HG03108 (cell line): Measurements from ENCODE around the gene PFN1.
"Not testable (repeated sequence)": the region's sequence is repeated elsewhere in the genome, so short reads cannot be mapped to it uniquely, and the experiment has no call there.

Source experiments
- ATAC-seq: cut with Tn5 transposase; IDR thresholded peaks from one replicate; pipeline ENCODE4 v1.9.1; 2021; ENCODE audit warnings: moderate library complexity; ENCODE audit not compliant: unreplicated experiment

PFN1 gene

DNA sequence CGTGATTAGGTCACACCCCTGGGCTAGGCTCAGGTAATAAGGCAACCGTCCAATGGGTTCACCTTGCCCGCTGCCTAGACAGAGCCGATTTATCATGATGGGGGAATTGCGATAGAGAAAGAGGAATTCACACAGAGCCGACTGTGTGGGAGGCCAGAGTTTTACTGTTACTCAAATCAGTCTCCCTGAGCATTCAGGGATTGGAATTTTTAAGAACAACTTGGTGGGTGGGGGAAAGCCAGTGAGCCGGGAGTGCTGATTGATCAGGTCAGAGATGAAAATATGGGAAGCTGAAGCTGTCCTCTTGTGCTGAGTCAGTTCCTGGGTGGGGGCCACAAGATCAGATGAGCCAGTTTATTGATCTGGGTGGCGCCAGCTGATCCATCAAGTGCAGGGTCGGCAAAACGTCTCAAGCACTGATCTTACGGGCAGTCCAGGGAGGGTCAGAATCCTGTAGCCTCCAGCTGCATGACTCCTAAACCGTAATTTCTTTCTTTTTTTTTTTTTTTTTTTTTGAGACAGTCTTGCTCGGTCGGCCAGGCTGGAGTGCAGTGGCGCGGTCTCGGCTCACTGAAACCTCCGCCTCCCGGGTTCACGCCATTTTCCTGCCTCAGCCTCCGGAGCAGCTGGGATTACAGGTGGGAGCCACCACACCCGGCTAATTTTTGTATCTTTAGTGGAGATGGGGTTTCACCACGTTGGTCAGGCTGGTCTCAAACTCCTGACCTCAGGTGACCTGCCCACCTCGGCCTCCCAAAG is 21.6 kb downstream of the PFN1 start:
- ATAC-seq = not testable (repeated sequence)

DNA sequence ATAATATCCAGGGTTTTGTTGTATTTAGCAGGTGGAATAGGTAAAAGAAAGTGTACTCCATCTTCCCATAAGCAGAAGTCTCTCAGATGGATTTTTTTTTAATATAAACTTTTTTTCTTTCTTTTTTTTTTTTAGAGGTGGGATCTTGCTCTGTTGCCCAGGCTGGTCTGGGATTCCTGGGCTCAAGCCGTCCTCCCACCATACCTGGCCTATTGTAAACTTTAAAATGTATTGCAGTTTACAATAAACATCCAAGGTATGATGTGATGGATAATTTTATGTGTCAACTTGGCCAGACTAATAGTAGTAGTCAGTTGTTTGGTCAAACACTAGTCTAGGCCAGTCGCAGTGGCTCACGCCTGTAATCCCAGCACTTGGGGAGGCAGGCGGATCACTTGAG is 27.0 kb downstream of the PFN1 start:
- ATAC-seq = no peak

DNA sequence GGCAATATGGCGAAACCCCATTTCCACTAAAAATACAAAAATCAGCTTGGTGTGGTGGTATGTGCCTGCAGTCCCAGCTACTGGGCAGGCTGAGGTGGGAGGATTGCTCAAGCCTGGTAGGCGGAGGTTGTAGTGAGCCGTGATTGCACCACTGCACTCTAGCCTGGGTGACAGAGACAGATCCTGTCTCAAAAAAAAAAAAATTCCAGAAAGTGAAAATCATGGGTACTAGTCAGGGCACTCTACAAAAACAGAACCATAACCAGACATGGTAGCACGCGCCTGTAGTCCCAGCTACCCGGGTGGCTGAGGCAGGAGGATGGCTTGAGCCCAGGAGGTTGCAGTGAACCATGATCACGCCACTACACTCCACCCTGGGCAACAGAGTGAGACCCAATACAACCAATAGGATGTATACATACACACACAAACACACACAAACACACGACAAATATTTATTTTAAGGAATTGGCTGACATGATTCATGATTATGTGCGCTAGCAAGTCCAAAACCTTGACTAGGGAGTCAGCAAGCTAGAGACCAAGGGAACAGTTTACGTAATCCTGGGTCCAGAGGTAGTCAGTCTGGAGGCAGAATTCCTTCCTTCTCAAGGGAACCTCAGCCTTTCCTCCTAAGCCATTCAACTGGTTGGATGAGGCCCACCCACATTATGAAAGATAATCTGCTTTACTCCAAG is 27.8 kb downstream of the PFN1 start:
- no peak for ATAC-seq

DNA sequence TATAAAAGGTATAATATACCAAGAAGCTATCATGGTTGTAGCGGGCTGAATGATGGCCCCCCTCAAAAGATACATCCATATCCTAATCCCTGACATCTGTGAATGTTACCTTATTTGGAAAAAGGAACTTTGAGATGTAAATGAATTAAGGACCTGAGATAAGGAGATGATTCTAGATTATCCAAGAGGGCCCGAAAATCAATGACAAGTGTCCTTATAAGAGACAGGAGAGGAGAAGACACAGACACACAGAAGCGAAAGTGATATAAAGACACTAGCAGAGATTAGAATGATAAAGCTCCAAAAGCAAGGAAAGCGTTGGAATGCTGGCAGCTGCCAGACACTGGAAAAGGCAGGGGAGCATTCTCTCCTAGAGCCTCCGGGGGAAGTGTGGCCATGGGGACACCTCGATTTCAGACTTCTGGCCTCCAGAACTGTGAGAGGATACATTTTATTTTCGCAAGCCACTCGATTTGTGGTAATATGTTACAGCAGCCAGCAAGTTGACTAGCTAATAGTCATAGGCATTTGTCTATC is 28.8 kb downstream of the PFN1 start:
- no peak for ATAC-seq

DNA sequence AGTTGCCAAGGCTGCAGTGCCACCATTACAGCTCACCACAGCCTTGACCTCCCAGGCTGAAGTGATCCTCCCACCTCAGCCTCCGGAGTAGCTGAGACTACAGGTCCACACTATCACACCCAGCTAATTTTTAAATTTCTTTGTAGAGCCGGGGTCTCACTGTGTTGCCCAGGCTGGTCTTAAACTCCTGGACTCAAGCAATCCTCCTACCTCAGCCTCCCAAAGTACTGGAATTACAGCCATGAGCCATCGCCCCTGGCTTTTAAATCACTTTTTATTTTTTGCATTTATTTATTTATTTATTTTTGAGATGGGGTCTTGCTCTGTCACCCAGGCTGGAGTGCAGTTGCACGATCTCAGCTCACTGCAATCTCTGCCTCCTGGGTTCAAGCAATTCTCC is 33.8 kb downstream of the PFN1 start:
- not testable (repeated sequence) for ATAC-seq

DNA sequence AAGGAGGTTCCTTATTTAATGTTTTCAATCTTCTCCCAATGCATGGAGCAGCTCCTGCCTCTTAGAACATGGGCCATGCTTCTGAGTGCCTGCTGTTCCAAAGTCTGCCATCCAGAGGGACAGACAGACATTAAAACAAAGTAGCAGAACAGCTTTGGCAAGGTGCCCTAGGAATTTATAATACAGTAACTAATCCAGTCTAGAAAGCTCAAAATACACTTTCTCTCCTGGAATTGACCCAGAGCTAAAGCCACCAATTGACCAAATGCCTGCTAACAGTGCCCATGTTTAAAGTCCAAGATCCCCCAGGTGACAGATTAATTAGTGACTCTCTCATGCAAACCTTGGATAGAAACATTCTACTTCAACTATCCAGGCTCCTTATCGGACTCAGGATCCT is 34.3 kb downstream of the PFN1 start:
- ATAC-seq = no peak

DNA sequence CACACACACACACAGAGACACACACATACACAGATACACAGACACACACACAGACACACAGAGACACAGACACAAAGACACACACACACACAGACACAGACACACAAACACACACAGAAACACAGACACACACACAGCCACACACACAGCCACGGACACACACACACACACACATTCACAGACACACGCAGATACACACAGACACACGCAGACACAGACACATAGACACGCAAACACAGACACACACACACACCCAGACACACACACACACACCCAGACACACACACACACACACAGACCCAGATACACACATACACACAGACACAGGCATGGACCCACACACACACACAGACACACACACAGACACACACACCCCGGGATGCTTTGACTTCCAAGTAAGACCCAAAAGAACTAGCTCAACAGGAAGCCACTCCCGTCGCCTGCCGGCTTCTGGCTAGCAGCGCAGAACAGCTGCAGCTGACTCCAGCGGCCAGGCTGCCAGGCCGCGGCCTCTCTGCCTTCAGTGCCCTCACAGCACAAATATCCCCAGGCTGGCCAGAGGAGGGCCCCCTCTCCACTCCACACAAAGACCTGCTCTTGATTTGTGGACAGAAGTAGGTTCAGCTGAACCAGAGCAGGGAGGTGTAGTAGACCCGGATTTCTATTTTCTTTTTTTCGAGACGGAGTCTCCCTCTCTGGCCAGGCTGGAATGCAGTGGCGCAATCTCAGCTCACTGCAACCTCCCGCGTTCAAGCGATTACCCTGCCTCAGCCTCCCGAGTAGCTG is 39.4 kb downstream of the PFN1 start:
- peak; percentile 77 for ATAC-seq

DNA sequence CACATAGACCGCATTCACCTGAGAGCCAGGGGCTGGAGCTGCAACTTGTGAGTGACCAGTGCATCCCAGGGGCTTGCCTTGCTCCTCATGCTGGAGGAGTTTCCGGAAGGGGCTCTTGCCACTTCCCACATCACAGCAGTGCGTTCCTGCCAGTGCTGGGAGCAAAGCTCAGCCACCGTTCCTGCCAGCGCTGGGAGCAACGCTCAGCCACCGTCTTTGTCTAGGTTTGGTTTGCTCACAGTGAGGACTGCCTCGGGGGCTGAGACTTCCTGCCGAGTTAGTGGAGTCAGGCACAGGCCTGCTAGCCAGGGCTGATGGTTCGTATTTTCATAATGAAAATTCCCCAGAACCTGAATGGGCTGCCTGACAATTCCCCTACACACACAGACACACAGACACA is 40.0 kb downstream of the PFN1 start:
- ATAC-seq = no peak

DNA sequence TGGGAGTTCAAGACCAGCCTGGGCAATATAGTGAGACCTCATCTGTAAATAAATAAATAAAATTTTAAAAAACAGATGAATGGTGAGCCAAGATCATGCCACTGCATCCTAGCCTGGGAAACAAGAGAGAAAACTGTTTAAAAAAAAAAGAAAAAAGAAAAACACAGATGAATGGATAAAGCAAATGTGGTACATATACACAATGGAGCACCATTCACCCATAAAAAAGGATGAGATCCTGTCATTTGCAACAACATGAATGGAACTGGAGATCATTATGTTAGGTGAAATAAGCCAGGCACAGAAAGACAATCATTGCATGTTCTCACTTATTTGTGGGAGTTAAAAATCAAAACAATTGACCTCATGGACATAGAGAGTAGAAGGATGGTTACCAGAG is 41.7 kb downstream of the PFN1 start:
- ATAC-seq = not testable (repeated sequence)

DNA sequence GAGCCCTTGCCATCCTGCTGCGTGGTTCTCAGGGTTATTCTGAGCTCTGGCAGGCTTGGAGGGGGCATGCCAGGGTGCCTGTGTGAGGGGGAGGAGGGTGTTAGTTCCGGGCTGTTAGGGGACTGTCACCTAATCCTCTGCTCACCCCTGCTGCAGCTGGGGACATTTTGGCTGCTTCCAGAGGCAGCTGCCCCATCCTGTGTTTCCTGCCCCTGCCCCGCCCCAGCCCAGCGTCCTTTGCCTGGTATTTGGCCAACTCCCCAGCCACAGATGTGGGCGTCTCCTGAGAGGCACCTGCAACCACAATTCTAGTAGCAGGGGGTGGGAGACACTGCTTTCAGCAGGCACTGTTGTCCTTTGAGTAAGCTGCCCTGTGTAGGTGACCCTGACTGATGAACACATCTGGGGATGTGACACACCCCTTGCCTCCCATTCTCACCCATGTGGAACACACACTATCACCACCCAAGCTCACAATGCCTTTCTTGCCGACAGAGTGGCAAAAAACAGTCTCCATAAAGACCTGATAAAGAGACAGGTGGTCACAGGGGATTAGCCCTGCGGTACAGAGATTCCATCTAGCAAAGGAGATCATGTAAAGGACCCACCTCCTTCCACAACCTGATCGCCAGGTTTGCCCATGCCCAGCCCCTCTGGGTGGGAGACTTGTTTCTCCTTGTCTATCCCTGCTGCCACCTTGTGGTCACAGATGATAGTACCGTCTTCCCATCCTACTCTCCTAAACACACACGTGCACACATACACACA is 45.1 kb downstream of the PFN1 start, which contains the start of gene CHRNE:
CHRNE (minus strand) TSS at position 48 of the 768 bp plus-strand sequence; CDS start at position 13, 35 bp downstream.
- ATAC-seq = no peak

DNA sequence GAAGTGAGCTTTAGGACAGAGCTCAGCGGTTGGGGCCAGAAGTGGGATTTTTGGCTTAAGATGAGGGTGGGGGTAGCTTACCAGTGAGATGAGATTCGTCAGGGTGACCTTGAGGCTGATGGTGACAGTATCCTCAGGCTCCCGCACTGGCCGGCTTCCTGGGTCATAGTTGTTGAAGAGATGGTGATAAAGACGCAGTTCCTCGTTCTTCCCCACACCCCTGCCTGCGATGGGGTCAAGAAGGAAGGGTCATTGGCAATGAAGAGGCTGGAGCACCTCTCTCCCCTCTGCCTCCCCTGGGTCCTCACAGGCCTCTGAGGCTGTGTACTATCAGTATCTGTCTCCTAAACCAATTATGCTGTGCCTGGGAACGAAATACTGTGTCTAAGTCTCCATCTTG is 45.8 kb downstream of the PFN1 start:
- ATAC-seq = no peak

DNA sequence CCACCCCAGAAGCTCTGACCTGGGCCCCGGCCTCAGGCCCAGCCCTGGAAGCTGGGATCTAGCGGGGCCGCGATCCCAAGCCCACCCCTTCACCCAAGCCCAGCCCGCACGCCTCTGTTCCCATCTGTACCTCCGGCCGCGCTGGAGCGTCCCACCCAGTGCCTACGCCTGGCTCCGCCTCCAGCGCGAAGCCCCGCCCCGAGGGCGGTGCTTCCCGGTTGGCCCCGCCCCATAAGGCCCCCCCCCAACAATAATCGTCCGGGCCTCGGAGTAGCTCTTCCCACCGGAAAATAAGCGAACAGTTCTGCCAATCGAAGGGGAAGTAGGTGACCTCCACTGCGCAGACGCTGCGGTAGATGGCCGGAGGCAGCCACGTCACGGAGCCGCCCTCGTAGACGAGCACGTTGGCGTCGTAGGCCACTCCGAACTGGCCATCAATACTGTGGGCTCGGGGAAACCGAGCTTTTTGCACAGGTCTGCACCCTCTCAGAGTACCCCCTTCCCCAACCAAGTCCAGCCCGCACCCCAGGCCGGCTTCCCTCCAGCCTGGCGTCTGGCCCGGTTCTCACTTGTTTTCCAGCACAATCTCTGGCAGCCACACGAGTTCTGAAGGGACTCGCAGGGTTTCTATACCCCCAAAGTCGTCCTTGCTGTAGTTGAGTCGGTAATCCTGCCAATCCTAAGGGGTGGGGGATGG is 46.5 kb downstream of the PFN1 start:
- no peak for ATAC-seq

DNA sequence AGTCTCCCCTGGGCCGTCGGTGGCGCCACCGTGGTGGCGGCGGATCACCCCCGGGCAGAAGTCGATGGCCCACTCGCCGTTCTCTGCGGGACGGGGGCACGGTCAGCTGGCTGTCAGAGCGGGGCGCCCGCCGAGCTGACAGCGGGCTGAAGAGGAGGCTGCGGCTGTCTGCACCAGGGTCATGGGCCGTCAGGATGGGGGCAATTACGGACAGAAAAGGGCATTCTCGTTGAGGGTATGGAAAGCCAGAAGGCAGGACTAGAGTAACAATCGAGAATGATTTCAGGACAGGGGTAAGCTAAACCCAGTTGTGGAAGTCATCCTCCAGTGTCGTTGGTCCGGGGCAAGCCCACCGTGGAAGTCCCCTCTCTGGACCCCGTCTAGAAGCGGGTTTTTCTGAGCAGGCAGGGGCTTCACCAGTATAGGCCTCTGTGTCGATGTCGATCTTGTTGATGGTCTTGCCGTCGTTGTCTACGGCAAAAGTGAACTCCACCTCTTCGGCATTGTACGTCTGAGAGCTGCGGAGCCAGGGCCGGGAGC is 47.2 kb downstream of the PFN1 start:
- no peak for ATAC-seq

DNA sequence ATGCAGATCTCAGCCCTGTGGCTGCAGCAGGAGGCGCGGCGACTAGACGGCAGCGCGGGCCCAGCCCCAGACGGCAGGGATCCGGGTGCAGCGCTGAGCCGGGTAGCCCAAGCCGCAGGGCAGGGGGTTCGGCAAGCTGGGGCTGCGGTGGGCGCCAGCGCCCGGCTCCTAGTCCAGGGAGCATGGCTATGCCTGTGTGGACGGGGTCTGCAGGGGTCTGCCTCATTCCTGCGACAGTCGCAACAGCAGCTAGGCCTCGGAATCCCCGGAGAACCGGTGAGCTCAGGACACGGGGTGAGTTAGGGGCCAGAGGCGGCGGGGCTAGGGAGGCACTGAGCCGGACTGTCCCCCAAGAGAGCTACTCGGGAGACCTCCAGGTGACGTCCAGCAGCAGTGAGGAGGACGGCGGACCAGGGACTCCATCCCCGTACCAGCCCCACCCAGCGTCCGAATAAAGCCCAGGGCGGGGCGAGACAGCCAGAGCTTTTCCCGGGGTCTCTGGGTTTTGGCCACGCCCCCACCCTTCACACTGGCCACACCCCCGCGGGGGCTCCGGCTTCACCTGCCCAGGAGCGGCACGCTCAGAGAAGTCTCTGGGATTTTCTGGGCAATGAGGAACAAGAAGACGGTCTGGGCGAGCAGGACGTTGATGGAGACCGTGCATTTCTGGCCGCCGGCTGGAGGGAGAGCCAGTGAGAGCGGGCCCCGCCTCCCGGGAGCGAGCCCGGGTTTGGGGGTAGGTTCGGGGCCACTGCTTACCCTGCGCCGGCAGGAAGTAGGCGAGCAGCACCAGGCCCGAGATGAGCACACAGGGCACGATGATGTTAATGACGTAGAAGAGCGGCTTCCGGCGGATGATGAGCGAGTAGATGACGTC is 47.9 kb downstream of the PFN1 start:
- ATAC-seq = no peak

DNA sequence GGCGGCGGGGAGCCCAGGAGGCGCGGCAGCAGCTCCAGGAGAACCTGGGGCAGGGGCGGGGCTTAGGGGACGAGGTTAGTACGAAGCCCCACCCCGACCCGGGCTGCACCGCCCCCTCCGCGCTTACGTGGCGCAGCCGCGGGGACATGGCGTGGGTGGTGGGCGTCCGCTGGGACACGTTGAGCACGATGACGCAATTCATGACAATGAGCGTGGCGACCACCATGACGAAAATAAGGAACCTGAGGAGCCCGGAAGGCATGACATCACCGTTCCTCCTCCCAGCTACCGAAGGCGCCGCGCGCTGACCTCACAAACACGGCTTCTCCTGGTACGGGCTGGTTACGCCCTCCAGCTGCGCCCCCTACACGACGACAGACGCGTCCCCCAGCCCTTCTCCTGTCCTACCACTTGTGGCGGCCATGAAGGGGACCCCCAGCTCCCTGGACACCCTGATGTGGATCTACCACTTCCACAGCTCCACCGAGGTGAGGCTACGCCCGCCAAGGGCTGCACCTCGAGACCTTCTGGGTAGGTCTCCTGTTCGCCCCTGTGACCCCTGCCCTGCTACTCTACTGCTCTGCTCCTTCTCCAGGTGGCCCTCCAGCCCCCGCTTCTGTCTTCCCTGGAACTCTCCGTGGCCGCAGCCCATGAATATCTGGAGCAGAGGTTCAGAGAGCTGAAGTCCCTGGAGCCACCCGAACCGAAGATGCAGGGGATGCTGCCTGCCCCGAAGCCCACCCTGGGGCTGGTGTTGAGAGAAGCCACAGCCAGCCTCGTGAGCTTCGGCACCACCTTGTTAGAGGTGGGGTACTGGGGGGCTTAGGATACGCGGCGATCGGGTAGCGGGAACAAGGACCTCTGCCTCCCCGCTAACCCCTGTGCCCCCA is 48.7 kb downstream of the PFN1 start, which contains the start of gene C17orf107:
C17orf107 (plus strand) TSS at position 196 of the 890 bp plus-strand sequence; CDS start at position 423, 227 bp downstream.
- ATAC-seq = no peak

DNA sequence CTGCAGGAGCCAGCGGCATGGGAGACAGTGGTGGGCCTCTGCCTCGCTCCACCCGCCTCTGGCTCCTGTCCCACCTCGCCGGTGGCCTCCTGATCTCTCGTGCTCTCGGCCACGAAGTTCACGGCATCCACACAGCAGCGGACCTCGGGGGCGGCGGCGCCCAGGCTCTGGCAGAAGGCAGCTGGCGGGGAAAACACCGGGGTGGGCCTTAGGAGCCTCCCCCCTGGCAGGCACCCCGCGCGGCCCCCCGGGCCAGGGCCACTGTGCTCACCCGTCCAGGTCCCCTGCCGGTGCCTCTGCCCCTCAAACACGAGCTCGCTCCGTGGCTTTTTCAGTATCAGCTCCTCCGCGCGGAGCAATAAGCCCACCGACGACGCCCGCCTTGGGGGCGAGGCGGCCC is 49.4 kb downstream of the PFN1 start:
- no peak for ATAC-seq

DNA sequence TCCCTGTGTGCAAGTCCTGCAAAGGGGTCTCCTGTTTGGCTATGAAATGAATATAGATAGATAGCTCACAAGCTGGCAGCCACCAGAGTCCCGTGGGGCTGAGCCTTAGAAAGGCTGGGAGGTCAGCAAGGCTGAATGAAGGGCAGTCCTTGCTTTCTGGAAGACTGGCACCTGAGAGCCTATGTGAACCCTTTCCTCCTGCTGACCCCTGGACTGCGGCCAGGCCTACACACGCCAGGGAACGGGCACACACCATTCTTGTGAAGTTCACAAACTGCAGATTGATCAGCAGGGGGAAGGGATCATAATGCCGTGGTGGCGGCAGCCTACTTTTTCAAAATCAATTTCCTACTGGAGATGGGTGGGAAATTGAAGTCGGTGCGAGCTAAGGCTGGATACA is 50.0 kb downstream of the PFN1 start:
- no peak for ATAC-seq

DNA sequence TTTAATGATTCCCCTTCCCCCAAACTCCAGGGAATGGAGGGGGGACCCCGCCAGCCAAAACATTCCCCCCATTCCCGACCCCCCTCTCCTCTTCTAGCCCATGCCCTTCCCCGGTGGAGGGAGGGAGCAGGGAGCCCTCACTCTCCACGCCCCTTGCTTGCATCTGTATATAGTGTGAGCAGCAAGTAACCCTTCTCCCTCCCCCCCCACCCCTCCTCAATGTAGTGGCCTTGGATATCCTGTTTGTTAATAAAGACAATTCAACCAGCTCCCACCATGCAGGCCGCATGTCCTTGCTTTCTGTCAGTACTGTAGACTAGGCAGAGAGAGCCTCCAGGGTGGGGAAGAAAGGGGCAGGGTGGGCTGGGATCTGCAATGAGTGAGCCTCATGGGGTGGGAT is 50.5 kb downstream of the PFN1 start:
- no peak for ATAC-seq
